ENCODE measurements around the gene FOXN1.

GRCh38 chr17:28518132-28518531, 12.0 kb downstream of the FOXN1 start:
- TF ChIP-seq CTCF (IDR thresholded peaks at IDR 0.05) (no peak), POLR2A (IDR thresholded peaks at IDR 0.05) (no peak)
